NCI-H446 (cell line): ENCODE results near the gene TSR1.

Experiments
- DNase-seq, 2 experiments: peaks; one replicate each; lab custom pipeline; 2025; lab: John Stamatoyannopoulos, UW

Gene TSR1

GRCh38 chr17:2282297-2282873, 53.9 kb downstream of the TSR1 start:
- DNase-seq: peak; percentile 48 to 61

GRCh38 chr17:2279707-2280106, 56.5 kb downstream of the TSR1 start:
- DNase-seq: no peak

GRCh38 chr17:2277429-2278170, 58.7 kb downstream of the TSR1 start:
- no peak for DNase-seq

- DNase-seq: no peak
These were observed 60.5 kb downstream of the TSR1 start for GRCh38 chr17:2275722-2276121.

GRCh38 chr17:2274414-2274813, 61.8 kb downstream of the TSR1 start:
- no peak for DNase-seq
